Uterine smooth muscle cell (primary cell): ENCODE data around the gene BARHL2. TPM values are rescaled to one million over a fixed set of nuclear protein-coding genes. Genes with fewer than 3 reads are reported as not detected.

ENCODE experiments used
- total RNA-seq: library from RNA; depleted of rRNA; stranded (reverse); fragments of >200 nt; gene quantifications from 2 replicates; pipeline ENCODE4 v1.2.3, GENCODE V29; 2014

BARHL2 gene
- total RNA-seq = not detected in 2 replicates

DNA sequence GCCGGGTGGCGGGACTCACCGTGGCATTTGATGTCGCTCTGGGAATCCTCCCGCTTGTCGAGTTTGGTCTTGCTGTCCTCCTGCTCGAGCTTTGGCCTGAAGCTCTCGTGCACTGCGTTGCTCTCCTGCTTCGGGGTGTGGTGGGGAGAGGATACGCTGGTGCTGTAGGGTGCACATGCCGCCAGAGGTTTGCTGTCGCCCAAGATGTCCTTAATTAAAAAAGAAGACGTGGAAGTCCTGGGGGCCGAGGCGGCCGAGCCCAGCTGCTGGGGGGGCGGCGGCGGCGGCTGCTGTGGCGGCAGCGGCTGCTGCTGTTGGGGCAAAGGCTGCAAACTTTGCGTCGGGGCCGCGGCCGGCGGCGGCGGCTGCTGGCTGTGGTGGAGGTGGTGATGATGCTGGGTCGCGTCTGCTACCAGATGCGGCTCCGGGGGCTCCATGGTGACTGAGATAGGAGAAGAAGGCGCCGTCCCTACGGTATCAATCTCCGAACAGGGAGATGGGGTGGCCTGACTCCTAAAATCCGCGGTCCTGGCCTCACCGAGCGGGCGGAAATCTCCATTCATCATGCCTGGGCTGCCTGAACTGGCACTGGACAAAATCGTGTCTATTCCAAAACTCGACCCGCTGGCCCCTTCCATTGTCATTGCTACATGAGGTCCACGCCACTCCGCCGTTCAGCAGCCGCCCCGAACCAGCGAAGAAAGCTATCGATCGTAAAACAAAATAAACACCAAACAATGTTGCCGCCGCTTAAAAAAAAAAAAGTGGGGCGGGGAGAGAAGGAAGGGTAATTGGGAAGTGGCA lies at the start of gene BARHL2:
TSS of gene BARHL2 (minus strand) at position 751 of the 804 bp plus-strand sequence. CDS start at position 644, 107 bp downstream.

